Ovary (tissue), 9 donors: Measurements from ENCODE around the gene RXRG. TPM values are rescaled to one million over a fixed set of nuclear protein-coding genes. Genes with fewer than 3 reads are reported as not detected.

Experiments used
- DNase-seq, 5 donors: peaks; one replicate each; pipeline ENCODE4 v3.0.0-alpha.2; 2019 to 2020
- H3K27ac ChIP-seq, 2 donors: fragments of 200-600 bp; one replicate each; pipeline versions ENCODE4 v1.5.1 to v1.8.0; 2019 to 2022
- H3K27me3 ChIP-seq: fragments of 200-600 bp; one replicate; pipeline ENCODE4 v1.8.0; 2022
- H3K36me3 ChIP-seq: fragments of 200-600 bp; sonication (generic); one replicate; pipeline ENCODE4 v1.5.1; 2019
- H3K4me1 ChIP-seq: one replicate; pipeline ENCODE4 v1.8.1; 2013; ENCODE audit warnings: mild to moderate bottlenecking, moderate library complexity; ENCODE audit not compliant: insufficient read depth
- H3K4me3 ChIP-seq: fragments of 200-600 bp; sonication (generic); one replicate; pipeline ENCODE4 v1.5.1; 2017
- H3K9me3 ChIP-seq, 2 donors: fragments of 200-600 bp in 1 of 2; sonication (generic) in 1 of 2; one replicate each; pipeline versions ENCODE4 v1.5.1 to v1.8.1; 2013 to 2019; ENCODE audit warnings: mild to moderate bottlenecking in 1 of 2, moderate library complexity in 1 of 2
- EP300 ChIP-seq: sonication (generic); formaldehyde crosslinking; IDR thresholded peaks from one replicate; pipeline ENCODE4 v1.6.1; 2017; ENCODE audit warnings: antibody characterized with exemption
- POLR2A ChIP-seq: fragments of 450-650 bp; IDR thresholded peaks from one replicate; pipeline ENCODE4 v1.6.1; 2017; ENCODE audit warnings: antibody characterized with exemption, mild to moderate bottlenecking, moderate library complexity
- WGBS, 3 donors: extraction: QIAGEN DNeasy Blood & Tissue Kit in 1 of 3; methylation state at CpG; one replicate each; pipeline versions ENCODE4 v1.1.5 to v1.1.7; 2013 to 2017; 5-methylcytosine and 5-hydroxymethylcytosine counted together
- intact Hi-C, 4 donors: fragments of 100-400 bp; cut with DNase I; formaldehyde crosslinking; loops; one replicate each; pipeline versions ENCODE4 v1.11.0 to v1.15.1; 2022 to 2023
- polyA plus RNA-seq, 2 donors: library from polyadenylated mRNA; stranded (reverse); fragments of 200-250 nt in 1 of 2; fragments of 350-450 nt in 1 of 2; fragmentation: Illumina TruSeq in 1 of 2; extraction: RNeasy Lipid Tissue Mini Kit (QIAGEN cat#74804) in 1 of 2; gene quantifications; one replicate each; pipeline ENCODE4 v1.2.3, GENCODE V29; 2013 to 2014
- total RNA-seq, 7 donors: library from RNA; depleted of rRNA in 2 of 7; stranded (reverse); fragments of >200 nt in 2 of 7; fragmentation: NEBNext Ultra II Directional in 3 of 7; extraction: Animal tissue kit (Norgen Biotek cat#: 25700) in 3 of 7; gene quantifications; one replicate each; pipeline versions ENCODE4 v1.1.0 to v1.2.4, GENCODE V29; 2016 to 2023
- TF ChIP-seq, protein P1 (sequence below), 3 donors: fragments of 450-650 bp in 2 of 3; fragments of 200-600 bp in 1 of 3; IDR thresholded peaks; one replicate each; pipeline versions ENCODE4 v1.5.1 to v1.8.0; 2016 to 2022; ENCODE audit warnings: antibody characterized with exemption in 3 of 3, mild to moderate bottlenecking in 1 of 3
- donor health status: DM: no; HTN: no; CAD: no; lungs with moderate emphysema.
- donor health status: DM: no; HTN: no; CAD: no.
- donor health status: Bipolar disorder and iron deficiency.
- donor health status: DM: yes; HTN: yes; CAD: no.
- donor health status: DM: no; HTN: no; CAD: no.
- donor health status: DM: yes; HTN: yes; CAD: no.

RXRG gene
- total and polyA plus RNA-seq, 9 donors = 0.80 to 6.6 (median 1.8) TPM; not detected in 1

GRCh38 chr1:165425621-165426020 lies 19.3 kb downstream of the RXRG start:
- H3K36me3 ChIP-seq = no peaks in the 10 kb centered on the region

DNA sequence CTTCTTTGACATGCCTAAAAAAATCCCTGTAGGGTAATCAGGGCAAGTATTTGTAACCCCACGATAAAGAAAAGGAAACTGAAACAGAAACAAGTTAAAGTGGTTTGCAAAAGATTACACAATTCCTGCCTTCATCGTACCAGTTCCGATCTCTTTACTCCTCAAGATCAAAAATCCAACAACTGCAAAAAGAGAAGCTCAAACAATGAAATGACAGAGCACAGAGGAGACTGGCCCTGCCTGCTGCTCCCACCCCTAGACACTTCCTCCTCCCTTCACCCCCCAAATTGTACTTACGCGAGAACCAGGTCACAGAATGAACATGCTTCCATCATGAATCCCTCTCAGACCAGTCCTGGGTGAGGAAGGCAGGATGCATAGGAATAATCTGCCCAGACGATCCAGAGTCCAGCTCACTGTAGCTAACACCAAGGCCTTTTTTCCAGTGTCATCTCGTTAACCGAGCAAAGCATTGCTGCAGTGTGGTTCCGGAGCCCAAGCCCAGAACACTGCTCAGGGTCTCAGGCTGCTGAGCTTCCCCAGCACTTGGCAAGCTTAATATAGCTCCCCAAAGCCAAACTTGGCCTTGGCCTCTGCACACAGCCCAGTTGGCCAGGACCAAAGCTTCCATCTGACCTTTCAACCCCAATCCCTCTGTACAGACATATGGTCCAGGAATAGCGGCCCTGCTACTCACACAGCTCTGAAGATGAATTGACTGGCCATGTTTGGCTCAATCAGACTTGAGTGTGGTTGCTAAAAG lies 20.3 kb downstream of the RXRG start:
- WGBS, 3 donors = 20 to 31% (median 26%) methylated on average over 10 of the region's 10 CpGs
- TF ChIP-seq EP300 (no peak), POLR2A (no peak)
- TF ChIP-seq, protein P1, sequence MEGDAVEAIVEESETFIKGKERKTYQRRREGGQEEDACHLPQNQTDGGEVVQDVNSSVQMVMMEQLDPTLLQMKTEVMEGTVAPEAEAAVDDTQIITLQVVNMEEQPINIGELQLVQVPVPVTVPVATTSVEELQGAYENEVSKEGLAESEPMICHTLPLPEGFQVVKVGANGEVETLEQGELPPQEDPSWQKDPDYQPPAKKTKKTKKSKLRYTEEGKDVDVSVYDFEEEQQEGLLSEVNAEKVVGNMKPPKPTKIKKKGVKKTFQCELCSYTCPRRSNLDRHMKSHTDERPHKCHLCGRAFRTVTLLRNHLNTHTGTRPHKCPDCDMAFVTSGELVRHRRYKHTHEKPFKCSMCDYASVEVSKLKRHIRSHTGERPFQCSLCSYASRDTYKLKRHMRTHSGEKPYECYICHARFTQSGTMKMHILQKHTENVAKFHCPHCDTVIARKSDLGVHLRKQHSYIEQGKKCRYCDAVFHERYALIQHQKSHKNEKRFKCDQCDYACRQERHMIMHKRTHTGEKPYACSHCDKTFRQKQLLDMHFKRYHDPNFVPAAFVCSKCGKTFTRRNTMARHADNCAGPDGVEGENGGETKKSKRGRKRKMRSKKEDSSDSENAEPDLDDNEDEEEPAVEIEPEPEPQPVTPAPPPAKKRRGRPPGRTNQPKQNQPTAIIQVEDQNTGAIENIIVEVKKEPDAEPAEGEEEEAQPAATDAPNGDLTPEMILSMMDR (IDR thresholded peaks at IDR 0.05) = no peak
- peak overlapping the region; percentile 57 to 61 for H3K27ac ChIP-seq
- no peaks in the 10 kb centered on the region for H3K9me3 ChIP-seq
- no peaks in the 10 kb centered on the region for H3K27me3 ChIP-seq
- no peak overlapping the region for H3K4me3 ChIP-seq
- peaks cover 14% of the 10 kb centered on the region for H3K4me1 ChIP-seq
- no peaks in the 10 kb centered on the region for H3K36me3 ChIP-seq
- intact Hi-C loops = no loop called here
- peak; percentile 22 to 51 (median 27) for DNase-seq

More at GRCh38 chr1:165425621-165426020, 19.3 kb downstream of the RXRG start:
- TF ChIP-seq, protein P1 (IDR thresholded peaks at IDR 0.05) = no peak
- no peak for TF ChIP-seq POLR2A
- no peak for TF ChIP-seq EP300
- H3K4me3 ChIP-seq = no peak overlapping the region
- 82 to 88% (median 84%) methylated on average over 2 of the region's 2 CpGs for WGBS, 3 donors
- no peak overlapping the region for H3K27ac ChIP-seq
- H3K27me3 ChIP-seq = no peaks in the 10 kb centered on the region
- intact Hi-C loops = no loop called here
- no peaks in the 10 kb centered on the region for H3K9me3 ChIP-seq
- DNase-seq = no peak
- H3K4me1 ChIP-seq = peaks cover 14% of the 10 kb centered on the region

- intact Hi-C loops = no loop called here
- no peaks in the 10 kb centered on the region for H3K27me3 ChIP-seq
- H3K27ac ChIP-seq = no peak overlapping the region
- H3K4me3 ChIP-seq = no peak overlapping the region
- WGBS, 3 donors = 21 to 36% (median 22%) methylated on average over 5 of the region's 5 CpGs
- no peaks in the 10 kb centered on the region for H3K36me3 ChIP-seq
- no peaks in the 10 kb centered on the region for H3K9me3 ChIP-seq
- no peak for DNase-seq
- H3K4me1 ChIP-seq = peaks cover 14% of the 10 kb centered on the region
- TF ChIP-seq, protein P1 (IDR thresholded peaks at IDR 0.05) = no peak
- no peak for TF ChIP-seq EP300
- no peak for TF ChIP-seq POLR2A
Measured at GRCh38 chr1:165423136-165423535, 21.8 kb downstream of the RXRG start.

DNA sequence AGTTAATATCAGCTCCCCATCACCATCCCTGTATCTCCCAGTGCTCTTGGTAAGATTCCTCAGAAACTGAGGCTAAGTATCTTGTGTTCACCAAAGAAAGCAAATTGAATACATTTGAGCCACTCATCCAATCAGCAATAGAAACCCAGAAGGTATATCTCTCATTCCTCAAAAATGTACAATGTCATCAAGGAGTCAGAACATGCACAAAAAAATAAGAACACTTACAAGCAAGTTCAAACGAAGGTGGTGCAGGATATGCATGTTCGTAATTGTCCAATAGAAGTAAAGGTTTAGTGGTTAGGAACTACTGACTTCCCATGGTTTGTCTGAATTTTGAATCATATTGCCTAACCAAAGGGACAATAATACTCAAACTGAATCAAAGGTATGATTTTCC lies 24.3 kb downstream of the RXRG start:
- no peaks in the 10 kb centered on the region for H3K27me3 ChIP-seq
- TF ChIP-seq EP300 = no peak
- TF ChIP-seq, protein P1 (IDR thresholded peaks at IDR 0.05) = no peak
- TF ChIP-seq POLR2A = no peak
- H3K36me3 ChIP-seq = no peaks in the 10 kb centered on the region
- no peak overlapping the region for H3K27ac ChIP-seq
- H3K9me3 ChIP-seq = no peaks in the 10 kb centered on the region
- peaks cover 13% of the 10 kb centered on the region for H3K4me1 ChIP-seq
- DNase-seq = no peak
- 82 to 87% (median 82%) methylated on average over 2 of the region's 2 CpGs for WGBS, 3 donors
- intact Hi-C loops = no loop called here
- no peak overlapping the region for H3K4me3 ChIP-seq
